Measurements from ENCODE around the gene MAP3K20.
"Not testable (repeated sequence)": the region's sequence is repeated elsewhere in the genome, so short reads cannot be mapped to it uniquely, and the experiment has no call there.

The MAP3K20 gene

GRCh38 chr2:173075781-173076580 lies at the start of gene MAP3K20:
TSS of gene MAP3K20 (plus strand) at chr2:173075846. CDS start at chr2:173091032, 15,186 bp downstream.
- DNase-seq: peak; percentile 52

GRCh38 chr2:173026479-173026878 lies 49.2 kb upstream of the MAP3K20 start:
- DNase-seq: no peak

- peak; percentile 68 for DNase-seq
Measured at GRCh38 chr2:173027181-173028128, 48.2 kb upstream of the MAP3K20 start.

- DNase-seq: no peak
Measured at GRCh38 chr2:173028141-173028540, 47.5 kb upstream of the MAP3K20 start.

GRCh38 chr2:173028671-173029070 lies 47.0 kb upstream of the MAP3K20 start:
- DNase-seq: no peak

DNA sequence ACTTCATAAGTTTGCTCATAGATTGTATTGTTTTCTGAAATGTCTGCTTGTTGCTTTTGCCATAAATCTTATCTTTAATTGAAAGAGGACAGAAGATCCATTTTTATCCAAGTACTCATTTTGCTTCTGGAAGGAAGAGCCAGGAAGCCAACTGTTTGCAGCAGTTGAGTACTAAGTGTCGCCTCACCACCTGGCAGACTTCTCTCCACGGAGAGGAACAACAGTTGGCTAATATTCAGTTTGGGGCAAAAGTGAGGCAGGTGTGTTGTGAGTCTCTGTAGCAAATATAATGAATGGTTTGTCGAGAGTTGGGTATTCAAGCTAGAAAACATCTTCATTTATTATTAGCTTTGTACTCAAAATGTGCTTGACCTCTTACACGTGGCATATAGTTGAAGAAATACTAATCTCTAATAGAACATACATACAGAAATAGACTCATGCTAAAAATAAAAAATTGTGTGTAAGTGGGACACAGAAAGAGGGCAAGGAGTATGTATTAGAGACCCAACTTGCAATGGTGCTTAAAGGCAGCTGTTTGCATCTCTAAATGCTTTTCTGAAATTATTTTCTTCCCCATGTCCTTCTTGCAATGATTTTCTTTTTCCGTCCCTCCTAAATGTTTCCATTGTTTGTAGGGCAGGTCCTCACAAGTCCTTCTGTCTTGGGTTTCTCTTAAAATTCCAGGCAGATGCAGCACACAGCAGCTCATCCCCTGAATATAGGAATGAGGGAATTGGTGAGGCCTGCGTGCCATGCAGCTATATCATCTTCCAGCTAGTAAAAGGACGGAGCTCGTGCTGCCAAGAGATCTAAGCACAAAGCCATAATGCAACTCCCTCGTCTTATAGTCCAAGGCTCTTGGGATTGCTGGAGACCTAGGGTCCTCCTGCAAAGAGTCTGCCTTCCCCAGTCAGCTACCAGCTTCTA lies 44.8 kb upstream of the MAP3K20 start:
- peak; percentile 79 for DNase-seq

- no peak for DNase-seq
Measured at GRCh38 chr2:173032032-173032431, 43.6 kb upstream of the MAP3K20 start.

DNA sequence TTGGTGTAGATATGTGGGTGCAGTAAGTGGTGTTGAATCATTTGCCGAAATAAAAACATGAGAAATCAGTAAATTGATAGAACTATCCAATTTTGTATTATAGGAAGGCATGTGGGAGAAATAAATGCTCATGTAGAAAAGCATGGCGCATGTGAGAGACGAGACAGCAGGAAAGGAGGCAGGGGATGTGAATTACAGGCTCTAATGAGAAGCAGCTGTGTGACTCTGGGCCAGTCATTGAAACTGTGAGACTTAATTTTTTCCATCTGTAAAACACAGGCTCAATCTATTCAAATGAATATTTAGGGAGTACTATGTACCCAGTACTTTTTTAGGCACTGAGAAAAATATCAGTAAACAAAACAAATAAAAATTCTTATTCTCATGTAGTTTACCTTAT lies 42.6 kb upstream of the MAP3K20 start:
- no peak for DNase-seq

- no peak for DNase-seq
Measured at GRCh38 chr2:173034143-173034542, 41.5 kb upstream of the MAP3K20 start.

DNA sequence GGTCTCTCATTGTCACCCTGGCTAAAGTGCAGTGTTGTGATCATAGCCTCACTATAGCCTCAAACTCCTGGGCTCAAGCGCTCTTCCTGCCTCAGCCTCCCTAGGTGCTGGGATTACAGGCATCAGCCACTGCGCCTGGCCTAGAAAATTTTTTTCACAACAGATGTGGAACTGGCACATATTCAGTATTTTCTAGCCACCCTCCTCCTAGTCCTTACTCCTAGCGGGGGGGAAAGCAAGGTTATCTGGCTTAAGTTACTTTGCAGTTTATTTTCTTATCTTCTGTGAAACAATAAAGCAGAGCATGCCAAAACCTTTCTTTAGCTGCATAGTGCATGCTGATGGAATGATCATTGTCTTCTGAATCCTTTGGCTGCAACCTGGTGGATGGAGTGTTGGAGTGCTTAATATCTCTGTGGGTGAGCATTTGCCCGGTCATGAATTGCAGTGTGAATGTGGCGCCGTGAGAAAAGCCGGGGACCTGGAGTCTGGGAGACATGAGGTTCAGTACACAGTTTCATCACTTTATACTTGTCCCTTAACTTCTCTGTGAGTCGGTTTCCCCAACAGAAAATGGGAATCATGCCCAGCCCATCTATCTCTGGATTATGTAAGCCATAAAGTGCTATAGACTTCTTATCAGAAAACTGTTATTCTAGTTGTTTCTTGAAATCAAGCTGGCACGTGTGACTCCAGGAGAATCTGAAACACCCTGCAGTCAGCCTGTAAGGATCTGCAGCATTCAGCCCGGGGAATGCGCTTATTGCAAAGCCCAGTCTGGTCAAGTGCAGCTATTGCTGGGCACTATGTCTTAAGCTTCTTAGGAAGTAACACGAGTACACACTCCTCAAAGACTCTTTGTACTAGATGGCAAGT lies 38.2 kb upstream of the MAP3K20 start:
- no peak for DNase-seq

DNA sequence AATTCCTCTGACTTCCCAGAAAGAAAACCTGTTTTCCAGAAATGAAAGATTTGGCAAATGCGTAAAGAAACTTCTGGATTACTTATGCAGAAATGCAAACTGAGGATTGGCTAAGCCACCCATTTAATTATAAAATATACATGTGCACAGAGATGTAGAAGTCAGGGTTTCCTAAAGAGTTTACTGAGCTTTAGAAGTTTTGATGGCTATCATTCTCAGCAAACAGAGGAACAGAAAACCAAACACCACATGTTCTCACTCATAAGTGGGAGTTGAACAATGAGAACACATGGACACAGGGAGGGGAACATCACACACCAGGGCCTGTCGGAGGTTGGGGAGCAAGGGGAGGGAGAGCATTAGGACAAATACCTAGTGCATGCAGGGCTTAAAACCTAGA lies 37.4 kb upstream of the MAP3K20 start:
- DNase-seq: not testable (repeated sequence)

- no peak for DNase-seq
Measured at GRCh38 chr2:173040729-173041128, 34.9 kb upstream of the MAP3K20 start.

DNA sequence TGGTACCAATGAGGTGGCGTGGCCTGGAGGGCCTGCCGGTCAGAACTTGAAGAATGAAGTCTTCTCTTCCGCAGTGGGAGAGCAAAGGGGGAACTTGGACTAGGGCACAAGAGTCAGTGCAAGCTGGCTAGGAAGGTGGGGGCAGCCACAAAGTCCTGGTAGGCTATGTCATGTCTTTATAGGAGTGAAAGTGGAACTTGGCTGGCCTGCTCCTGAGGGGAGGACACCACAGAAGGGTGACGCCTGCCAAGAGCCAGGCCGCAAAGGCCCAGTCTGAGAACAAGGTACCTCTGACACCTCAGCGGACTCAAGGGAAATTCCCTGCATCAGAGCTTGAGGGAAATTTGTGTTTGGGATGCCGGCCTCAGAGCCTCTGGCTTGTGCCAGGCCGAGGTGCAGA lies 32.2 kb upstream of the MAP3K20 start:
- no peak for DNase-seq

DNA sequence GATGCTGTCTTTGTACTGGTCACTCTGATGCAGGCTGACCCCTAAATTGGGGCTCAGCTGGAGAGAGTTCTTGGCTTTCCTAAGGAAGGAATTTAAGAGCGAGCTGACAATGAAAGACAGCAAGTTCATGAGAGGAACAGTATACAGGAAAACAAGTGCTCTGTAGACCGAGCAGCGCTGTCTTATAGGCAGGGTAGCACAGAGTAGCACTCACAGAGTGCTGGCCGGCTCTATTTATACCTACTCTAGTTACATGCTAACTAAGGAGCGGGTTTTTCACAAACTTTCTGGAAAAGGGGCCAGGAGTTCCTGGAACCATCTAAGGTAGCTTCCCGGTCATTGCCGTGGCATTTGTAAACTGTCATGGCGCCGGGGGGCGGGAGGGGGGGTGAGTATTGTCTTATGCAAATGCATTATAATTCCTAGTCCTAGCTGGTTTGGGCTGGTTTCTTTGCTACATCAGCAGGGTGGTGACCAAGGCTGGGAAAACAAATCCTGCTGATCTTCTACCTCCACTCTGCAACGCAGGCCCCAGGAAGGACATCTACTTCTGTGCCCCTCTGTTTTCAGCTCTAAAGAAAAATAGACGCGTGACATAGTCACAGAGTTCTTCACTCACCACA lies 31.6 kb upstream of the MAP3K20 start:
- no peak for DNase-seq

GRCh38 chr2:173044686-173045085 lies 31.0 kb upstream of the MAP3K20 start:
- DNase-seq: no peak

DNA sequence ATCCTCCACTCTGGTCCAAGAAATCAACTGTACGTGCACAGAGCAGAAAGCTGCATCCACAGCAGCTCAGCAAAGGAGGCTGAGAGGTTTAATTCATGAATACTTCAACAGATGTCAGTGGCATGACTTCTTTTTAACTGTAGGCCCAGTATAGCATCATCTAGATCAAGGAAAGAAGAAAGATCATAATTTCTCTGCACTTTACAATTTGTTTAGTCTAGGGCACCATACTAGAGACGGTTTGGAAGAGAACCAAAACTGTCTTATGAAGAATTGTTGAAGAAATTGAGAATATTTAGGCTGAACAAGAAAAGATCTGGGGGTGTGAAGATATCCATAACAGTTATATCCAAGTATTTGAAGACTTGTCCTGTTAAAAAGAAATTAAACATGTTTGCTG lies 30.5 kb upstream of the MAP3K20 start:
- DNase-seq: no peak

GRCh38 chr2:173048522-173048896 lies 27.1 kb upstream of the MAP3K20 start:
- DNase-seq: no peak

DNA sequence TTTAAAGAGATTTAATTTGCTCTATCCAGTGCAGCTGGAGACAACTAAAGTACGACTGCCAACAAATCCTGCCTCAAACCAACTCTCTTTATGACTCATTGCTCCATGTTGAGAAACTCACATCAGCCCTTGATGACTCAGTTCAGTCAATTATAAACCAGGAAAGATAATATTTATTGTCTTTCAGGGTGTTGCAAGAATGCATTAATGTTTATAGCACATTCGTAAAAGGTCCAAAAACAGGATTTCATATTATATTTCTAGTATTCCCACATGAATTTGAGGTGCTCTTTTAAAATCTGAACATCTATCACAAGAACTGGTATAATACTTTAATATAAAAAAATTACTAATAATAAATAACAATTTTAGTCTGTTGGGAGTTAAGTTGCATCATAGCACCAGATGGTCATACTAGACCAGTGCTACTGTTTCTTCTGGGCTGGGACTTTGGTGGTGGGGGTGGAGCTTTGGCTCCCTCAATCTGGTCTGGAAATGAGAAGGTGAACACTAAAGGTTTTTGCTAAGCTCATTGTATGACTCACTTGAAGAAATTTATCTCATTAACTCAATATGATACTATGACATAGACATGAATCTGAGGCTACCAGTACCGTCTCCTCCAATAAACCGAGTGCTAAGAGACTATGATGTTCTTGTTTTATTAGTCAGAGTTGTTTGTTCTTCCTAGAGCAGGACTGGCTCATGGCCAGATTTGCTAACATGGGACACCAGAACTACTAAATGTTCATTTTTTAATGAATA lies 26.6 kb upstream of the MAP3K20 start:
- DNase-seq: no peak

DNA sequence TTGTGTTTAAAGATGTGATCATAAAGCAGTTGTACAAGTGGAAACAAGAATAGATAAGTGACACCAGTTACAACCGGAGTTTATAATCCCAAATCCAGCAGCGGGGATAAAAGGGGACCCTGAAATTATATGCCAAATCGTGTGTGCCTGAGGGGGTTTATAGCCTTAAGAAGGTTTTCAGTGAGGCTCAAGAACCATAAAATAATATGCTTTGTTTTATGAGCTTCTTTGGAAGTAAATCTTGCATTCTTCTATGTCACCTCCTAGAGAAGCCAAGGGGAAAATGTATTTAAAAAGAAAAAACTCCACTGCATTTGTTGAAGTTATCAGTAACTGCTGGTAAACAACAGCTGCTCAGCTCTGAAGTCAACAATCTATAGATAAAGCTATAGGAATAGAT lies 25.8 kb upstream of the MAP3K20 start:
- no peak for DNase-seq

DNA sequence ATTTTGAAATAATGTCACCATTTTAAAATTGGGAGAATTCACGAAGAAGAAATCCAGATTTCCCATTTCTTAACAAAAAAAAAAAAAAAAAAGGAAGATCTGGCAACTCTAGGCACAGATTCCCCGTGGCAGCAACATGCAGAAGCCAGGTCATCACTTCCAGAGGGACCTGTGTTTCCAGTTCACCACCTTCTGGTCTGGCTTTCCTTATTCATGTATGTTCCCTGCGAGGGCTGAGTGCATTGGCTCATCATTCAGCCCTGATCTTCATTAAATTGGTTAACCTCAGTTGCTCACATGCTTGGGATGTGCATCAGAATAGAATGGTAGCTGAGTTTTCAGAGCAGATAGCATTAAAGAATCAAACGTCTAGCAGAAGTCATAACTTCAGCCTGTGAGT lies 25.0 kb upstream of the MAP3K20 start:
- no peak for DNase-seq

All from NCI-H1105 treated with DMSO at 0.1 percent for 48 hours (cell line).